H9 (cell line): Measurements from ENCODE around the gene RAC2. TPM values are rescaled to one million over a fixed set of nuclear protein-coding genes. Genes with fewer than 3 reads are reported as not detected.

Experiments
- DNase-seq: peaks from one replicate; pipeline ENCODE4 v3.0.0-alpha.2; 2017
- H2AFZ ChIP-seq: one replicate; pipeline ENCODE4 v1.6.1; 2013; ENCODE audit warnings: mild to moderate bottlenecking, low read length, control low read depth, moderate library complexity
- H2AK5ac ChIP-seq: 2 replicates; pipeline ENCODE4 v1.6.1; 2013; ENCODE audit warnings: low read length, control low read depth, mixed read lengths; ENCODE audit not compliant: insufficient read length
- H2BK120ac ChIP-seq: one replicate; pipeline ENCODE4 v1.6.1; 2013; ENCODE audit warnings: low read depth, mild to moderate bottlenecking, low read length, control low read depth, inconsistent platforms; ENCODE audit not compliant: poor library complexity, severe bottlenecking
- H2BK12ac ChIP-seq: 2 replicates; pipeline ENCODE4 v1.6.1; 2013; ENCODE audit warnings: low read length, control low read depth, mixed read lengths, low read depth; ENCODE audit not compliant: insufficient read length
- H2BK15ac ChIP-seq: 2 replicates; pipeline ENCODE4 v1.6.1; 2013; ENCODE audit warnings: low read depth, low read length, control low read depth
- H2BK20ac ChIP-seq: one replicate; pipeline ENCODE4 v1.6.1; 2013; ENCODE audit warnings: low read depth, mild to moderate bottlenecking, low read length, control low read depth, inconsistent platforms; ENCODE audit not compliant: poor library complexity, severe bottlenecking
- H2BK5ac ChIP-seq: 2 replicates; pipeline ENCODE4 v1.6.1; 2013; ENCODE audit warnings: low read length, control low read depth, mixed read lengths; ENCODE audit not compliant: insufficient read length
- H3K14ac ChIP-seq: 2 replicates; pipeline ENCODE4 v1.6.1; 2013; ENCODE audit warnings: low read length, control low read depth; ENCODE audit not compliant: insufficient read depth
- H3K18ac ChIP-seq: 2 replicates; pipeline ENCODE4 v1.6.1; 2013; ENCODE audit warnings: low read depth, mild to moderate bottlenecking, mixed read lengths, low read length, control low read depth; ENCODE audit not compliant: insufficient read length
- H3K23ac ChIP-seq: 2 replicates; pipeline ENCODE4 v1.6.1; 2013; ENCODE audit warnings: low read length, control low read depth, mixed read lengths, low read depth; ENCODE audit not compliant: insufficient read length
- H3K23me2 ChIP-seq: 2 replicates; pipeline ENCODE4 v1.6.1; 2013; ENCODE audit warnings: low read depth, mild to moderate bottlenecking, mixed read lengths, low read length, control low read depth; ENCODE audit not compliant: insufficient read length, poor library complexity, severe bottlenecking
- H3K27ac ChIP-seq: 2 replicates; pipeline ENCODE4 v1.5.1; 2013; ENCODE audit warnings: low read length, control low read depth, mixed read lengths, low read depth; ENCODE audit not compliant: insufficient read length
- H3K27me3 ChIP-seq: 2 replicates; pipeline ENCODE4 v1.6.1; 2013; ENCODE audit warnings: low read length, control low read depth, inconsistent platforms; ENCODE audit not compliant: insufficient read depth
- H3K4ac ChIP-seq: 2 replicates; pipeline ENCODE4 v1.6.1; 2013; ENCODE audit warnings: low read depth, mild to moderate bottlenecking, control low read depth, inconsistent platforms, low read length, moderate library complexity
- H3K4me1 ChIP-seq: 2 replicates; pipeline ENCODE4 v1.6.1; 2013; ENCODE audit warnings: low read length, control low read depth, inconsistent platforms; ENCODE audit not compliant: insufficient read depth
- H3K4me2 ChIP-seq: 2 replicates; pipeline ENCODE4 v1.6.1; 2013; ENCODE audit warnings: low read length, control low read depth, mixed read lengths; ENCODE audit not compliant: insufficient read length, insufficient read depth
- H3K56ac ChIP-seq: 2 replicates; pipeline ENCODE4 v1.6.1; 2013; ENCODE audit warnings: low read depth, mild to moderate bottlenecking, mixed read lengths, low read length, control low read depth; ENCODE audit not compliant: insufficient read length
- H3K79me1 ChIP-seq: 2 replicates; pipeline ENCODE4 v1.6.1; 2013; ENCODE audit warnings: low read depth, mild to moderate bottlenecking, moderate library complexity, low read length, control low read depth, inconsistent platforms; ENCODE audit not compliant: insufficient read depth, poor library complexity, severe bottlenecking
- H3K79me2 ChIP-seq: 2 replicates; pipeline ENCODE4 v1.6.1; 2013; ENCODE audit warnings: low read length, control low read depth, inconsistent platforms; ENCODE audit not compliant: insufficient read depth
- H3K9ac ChIP-seq: 2 replicates; pipeline ENCODE4 v1.6.1; 2013; ENCODE audit warnings: low read length, control low read depth, mixed read lengths; ENCODE audit not compliant: insufficient read length; ENCODE audit errors: extremely low read depth
- H3K9me3 ChIP-seq: one replicate; pipeline ENCODE4 v1.6.1; 2013; ENCODE audit warnings: low read depth, low read length, inconsistent platforms; ENCODE audit not compliant: control insufficient read depth
- H3T11ph ChIP-seq: one replicate; pipeline ENCODE4 v1.6.1; 2013; ENCODE audit warnings: mild to moderate bottlenecking, low read length, control low read depth, inconsistent platforms
- H4K20me1 ChIP-seq: one replicate; pipeline ENCODE4 v1.6.1; 2013; ENCODE audit not compliant: control insufficient read depth, insufficient read length, insufficient read depth
- H4K5ac ChIP-seq: 2 replicates; pipeline ENCODE4 v1.6.1; 2013; ENCODE audit warnings: low read depth, mild to moderate bottlenecking, mixed read lengths, low read length, control low read depth; ENCODE audit not compliant: insufficient read length
- H4K8ac ChIP-seq: replicated peaks from 2 replicates; pipeline ENCODE4 v1.6.1; 2013; ENCODE audit warnings: low read length, control low read depth, mixed read lengths, low read depth; ENCODE audit not compliant: insufficient read length
- H4K91ac ChIP-seq: 2 replicates; pipeline ENCODE4 v1.6.1; 2013; ENCODE audit warnings: low read depth, mild to moderate bottlenecking, moderate library complexity, mixed read lengths, low read length, control low read depth; ENCODE audit not compliant: insufficient read length
- H3K27ac Mint-ChIP-seq, 3 experiments: 2 replicates in 2 of 3; 3 replicates in 1 of 3; pipeline ENCODE4 v1.8.0; 2020 to 2021; ENCODE audit warnings: mixed read lengths in 3 of 3, mild to moderate bottlenecking in 1 of 3, moderate library complexity in 1 of 3
- H3K27me3 Mint-ChIP-seq: 2 replicates; pipeline ENCODE4 v1.8.0; 2021; ENCODE audit warnings: low read depth, mild to moderate bottlenecking, moderate library complexity, mixed read lengths
- H3K36me3 Mint-ChIP-seq, 3 experiments: 2 replicates in 2 of 3; 3 replicates in 1 of 3; pipeline ENCODE4 v1.8.0; 2020 to 2021; ENCODE audit warnings: low read depth in 3 of 3, mixed read lengths in 3 of 3; ENCODE audit not compliant: insufficient read depth in 1 of 3
- H3K4me1 Mint-ChIP-seq, 2 experiments: 2 replicates each; pipeline ENCODE4 v1.8.0; 2020; ENCODE audit warnings: mixed read lengths in 2 of 2
- H3K4me3 Mint-ChIP-seq, 2 experiments: 2 replicates in 1 of 2; 3 replicates in 1 of 2; pipeline ENCODE4 v1.8.0; 2020 to 2021; ENCODE audit warnings: mild to moderate bottlenecking in 2 of 2, mixed read lengths in 2 of 2, moderate library complexity in 1 of 2
- H3K9me3 Mint-ChIP-seq, 2 experiments: 2 replicates in 1 of 2; 3 replicates in 1 of 2; pipeline ENCODE4 v1.8.0; 2020; ENCODE audit warnings: mild to moderate bottlenecking in 2 of 2, mixed read lengths in 2 of 2, moderate library complexity in 1 of 2
- WGBS: extraction: QIAGEN DNeasy Blood & Tissue Kit; methylation state at CpG from one replicate; pipeline ENCODE4 v1.1.7; 2013; ENCODE audit warnings: missing lambda C conversion rate, low lambda C conversion rate, mixed read lengths; ENCODE audit not compliant: insufficient read length; ENCODE audit errors: extremely low coverage; 5-methylcytosine and 5-hydroxymethylcytosine counted together
- total RNA-seq: library from RNA; stranded (reverse); gene quantifications from 2 replicates; pipeline ENCODE4 v1.2.1, GENCODE V29; 2021
- TF ChIP-seq, protein P1 (sequence below): fragments of 200-600 bp; sonication (generic); conservative IDR thresholded peaks from 3 replicates; pipeline ENCODE4 v1.8.0; 2021; ENCODE audit warnings: antibody characterized with exemption, mild to moderate bottlenecking

RAC2 gene
- total RNA-seq, 1 experiment from 2014 or later: 2.8 TPM

DNA sequence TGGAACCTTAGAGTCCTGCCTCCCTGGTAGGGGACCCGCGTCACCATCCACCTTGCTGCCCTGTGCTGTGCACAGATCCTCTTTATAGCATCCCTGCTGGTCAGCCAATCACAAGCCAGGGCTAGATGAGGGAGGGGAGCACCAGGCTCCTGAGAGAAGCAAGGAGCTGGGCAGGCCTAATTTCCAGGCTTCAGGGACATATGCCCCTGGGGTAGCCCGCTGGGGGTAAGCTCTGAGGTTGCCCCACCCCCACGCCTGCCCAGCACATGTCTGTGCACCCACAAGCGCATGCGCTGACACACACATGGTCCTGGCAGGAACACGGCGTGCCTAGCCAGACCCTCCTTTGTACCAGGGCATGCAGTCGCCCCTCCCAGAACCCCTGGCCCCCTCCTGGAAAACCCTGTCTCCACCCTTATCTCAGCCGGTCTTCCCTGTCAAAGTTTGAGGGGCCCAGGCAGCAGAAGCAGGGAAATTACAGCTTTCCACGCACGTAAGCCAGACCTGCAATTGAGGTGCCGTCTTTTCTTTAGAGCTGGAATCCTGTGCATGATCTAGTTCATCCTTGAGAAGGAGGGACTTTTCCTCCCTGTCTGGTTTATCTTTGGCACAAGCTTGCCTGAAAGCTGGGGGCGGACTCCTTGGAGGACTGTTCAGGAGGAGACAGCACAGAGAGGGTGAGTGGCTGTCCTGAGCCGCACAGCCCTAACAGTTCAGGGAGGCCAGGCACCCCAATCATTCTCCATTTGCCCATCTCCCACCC lies 33.8 kb downstream of the RAC2 start:
- Histone ChIP-seq H4K20me1 (no peaks in the 10 kb centered on the region), H3K18ac (no peak overlapping the region), H3K27me3 (no peaks in the 10 kb centered on the region), H3K23ac (no peak overlapping the region), H3K4me2 (no peak overlapping the region), H3K4me1 (no peaks in the 10 kb centered on the region), H2AFZ (no peak overlapping the region), H3K79me2 (no peaks in the 10 kb centered on the region), H3K9me3 (no peaks in the 10 kb centered on the region), H2BK5ac (no peak overlapping the region), H2BK120ac (no peak overlapping the region), H3K27ac (no peak overlapping the region), H3K56ac (no peak overlapping the region), H4K8ac (no peak overlapping the region), H3K79me1 (no peaks in the 10 kb centered on the region), H3T11ph (no peak overlapping the region), H4K5ac (no peak overlapping the region), H2AK5ac (no peak overlapping the region), H3K23me2 (no peaks in the 10 kb centered on the region), H3K9ac (no peak overlapping the region), H3K14ac (no peak overlapping the region), H2BK15ac (no peak overlapping the region), H2BK12ac (no peak overlapping the region), H2BK20ac (no peak overlapping the region), H4K91ac (no peak overlapping the region), H3K4ac (no peak overlapping the region)
- H3K4me1 Mint-ChIP-seq: peaks cover 16 to 43% of the 10 kb centered on the region in 2 experiments
- H3K9me3 Mint-ChIP-seq: no peaks in the 10 kb centered on the region
- H3K27me3 Mint-ChIP-seq: peaks cover 36% of the 10 kb centered on the region
- no CpG with 5 or more reads among the region's 15 CpGs for WGBS
- no peak for DNase-seq
- no peaks in the 10 kb centered on the region for H3K36me3 Mint-ChIP-seq
- no peak overlapping the region for H3K4me3 Mint-ChIP-seq
- peak overlapping the region in 1 of 3 experiments; percentile 59; a peak in 2 of 7 replicates for H3K27ac Mint-ChIP-seq
- TF ChIP-seq, protein P1, sequence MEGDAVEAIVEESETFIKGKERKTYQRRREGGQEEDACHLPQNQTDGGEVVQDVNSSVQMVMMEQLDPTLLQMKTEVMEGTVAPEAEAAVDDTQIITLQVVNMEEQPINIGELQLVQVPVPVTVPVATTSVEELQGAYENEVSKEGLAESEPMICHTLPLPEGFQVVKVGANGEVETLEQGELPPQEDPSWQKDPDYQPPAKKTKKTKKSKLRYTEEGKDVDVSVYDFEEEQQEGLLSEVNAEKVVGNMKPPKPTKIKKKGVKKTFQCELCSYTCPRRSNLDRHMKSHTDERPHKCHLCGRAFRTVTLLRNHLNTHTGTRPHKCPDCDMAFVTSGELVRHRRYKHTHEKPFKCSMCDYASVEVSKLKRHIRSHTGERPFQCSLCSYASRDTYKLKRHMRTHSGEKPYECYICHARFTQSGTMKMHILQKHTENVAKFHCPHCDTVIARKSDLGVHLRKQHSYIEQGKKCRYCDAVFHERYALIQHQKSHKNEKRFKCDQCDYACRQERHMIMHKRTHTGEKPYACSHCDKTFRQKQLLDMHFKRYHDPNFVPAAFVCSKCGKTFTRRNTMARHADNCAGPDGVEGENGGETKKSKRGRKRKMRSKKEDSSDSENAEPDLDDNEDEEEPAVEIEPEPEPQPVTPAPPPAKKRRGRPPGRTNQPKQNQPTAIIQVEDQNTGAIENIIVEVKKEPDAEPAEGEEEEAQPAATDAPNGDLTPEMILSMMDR: no peak
